Measurements from ENCODE around the gene SRRM4. TPM values are rescaled to one million over a fixed set of nuclear protein-coding genes. Genes with fewer than 3 reads are reported as not detected.
A peak's percentile ranks its signal among the peaks of the same experiment; 100 is the strongest.

SRRM4 gene
- polyA plus RNA-seq, 1 donor (not counting 4 experiments of a cell fraction or from before 2014, with no cell fraction given), result not detected

DNA sequence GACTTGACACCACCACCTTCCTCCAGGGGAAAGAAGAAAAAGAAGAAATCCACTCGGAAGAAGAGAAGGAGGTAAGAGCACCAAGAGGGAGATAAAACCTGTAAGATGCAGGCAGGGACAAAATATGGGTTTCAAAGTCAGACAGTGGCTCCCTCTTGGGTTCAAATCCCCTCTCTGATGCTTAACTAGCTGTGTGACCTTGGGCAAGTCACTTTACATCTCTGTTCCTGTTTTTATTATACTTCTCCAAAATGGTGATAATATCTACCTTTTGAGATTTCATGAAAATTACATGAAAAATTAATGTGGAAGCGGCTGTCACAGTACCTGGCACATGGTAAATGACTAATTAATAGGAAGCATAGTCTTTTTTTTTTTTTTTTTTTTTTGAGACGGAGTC lies 133.0 kb downstream of the SRRM4 start:
- Histone ChIP-seq H3K36me3 (ENCODE audit: control insufficient read depth in 2 of 2, extremely low read depth in 1 of 2, insufficient read depth in 2 of 2, low read length in 2 of 2) (no peaks in the 10 kb centered on the region), H3K9ac (ENCODE audit: control insufficient read depth, extremely low read depth, insufficient read depth, low read length) (no peak overlapping the region), H3K4me3 (ENCODE audit: control insufficient read depth in 2 of 3, extremely low read depth in 1 of 3, insufficient read depth in 2 of 3, low read depth in 1 of 3, low read length in 3 of 3) (no peak overlapping the region), H4K20me1 (ENCODE audit: control insufficient read depth, extremely low read depth, insufficient read depth, low read length) (no peaks in the 10 kb centered on the region), H3K4me2 (ENCODE audit: control insufficient read depth, extremely low read depth, insufficient read depth, low read depth, low read length) (no peak overlapping the region), H3K27ac (ENCODE audit: control insufficient read depth, insufficient read depth, low read length) (no peak overlapping the region), H3K79me2 (ENCODE audit: control insufficient read depth, insufficient read depth, low read length) (no peaks in the 10 kb centered on the region), H3K4me1 (ENCODE audit: control insufficient read depth, extremely low read depth, insufficient read depth, low read length) (no peaks in the 10 kb centered on the region), H3K27me3 (ENCODE audit: control insufficient read depth, extremely low read depth, insufficient read depth, low read length) (no peaks in the 10 kb centered on the region), H3K9me3 (ENCODE audit: control insufficient read depth, low read depth, low read length) (no peaks in the 10 kb centered on the region), H2AFZ (ENCODE audit: control insufficient read depth, low read length) (no peak overlapping the region), H3K9me1 (ENCODE audit: control insufficient read depth, extremely low read depth, insufficient read depth, low read length) (no peaks in the 10 kb centered on the region)
- TF ChIP-seq CTCF (optimal IDR thresholded peaks at IDR 0.05 in 1 of 3, IDR thresholded peaks at IDR 0.05 in 1 of 3, conservative IDR thresholded peaks at IDR 0.05 in 1 of 3; ENCODE audit: extremely low read depth in 1 of 3, insufficient read depth in 2 of 3, low read length in 3 of 3) (no peak), EZH2 (IDR thresholded peaks at IDR 0.05; ENCODE audit: low read length) (no peak)
- DNase-seq (ENCODE audit: low read depth, low spot score), result no peak
- dilution Hi-C loops (cut with MboI; ENCODE audit: extremely low pct_ligation_motif_present, low sequenced_read_pairs), result no loop called here
- no peak for FAIRE-seq

DNA sequence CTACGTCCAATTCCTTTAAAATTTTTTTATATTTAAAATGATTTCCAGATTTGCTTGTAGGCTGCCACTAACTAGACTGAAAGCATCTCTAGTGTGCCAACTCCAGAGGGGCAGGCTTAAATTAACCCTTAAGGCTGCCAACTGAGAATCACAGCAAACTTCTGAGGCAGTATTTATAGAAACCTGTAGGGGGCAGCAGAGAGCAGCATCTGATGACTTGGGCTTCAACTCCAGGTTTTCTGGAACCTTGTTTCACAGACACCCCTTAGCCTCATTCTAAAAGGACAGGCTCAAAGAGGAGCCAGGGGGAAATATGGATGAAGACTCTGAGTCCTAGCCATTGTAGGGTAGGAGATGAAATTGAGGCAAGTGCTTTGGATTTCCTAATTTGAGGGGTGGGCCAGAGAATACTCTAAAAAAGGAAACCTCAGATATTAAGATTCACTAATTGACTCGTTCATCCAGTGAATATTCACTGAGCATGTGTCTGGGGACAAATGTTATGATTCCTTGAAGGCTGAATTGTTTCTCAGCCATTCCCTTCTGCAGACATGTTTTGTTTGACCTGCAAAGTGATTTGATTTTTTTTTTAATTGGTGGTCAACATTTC lies 134.1 kb downstream of the SRRM4 start:
- Histone ChIP-seq H2AFZ (ENCODE audit: control insufficient read depth, low read length) (no peak overlapping the region), H3K79me2 (ENCODE audit: control insufficient read depth, insufficient read depth, low read length) (no peaks in the 10 kb centered on the region), H3K27ac (ENCODE audit: control insufficient read depth, insufficient read depth, low read length) (no peak overlapping the region), H3K9me3 (ENCODE audit: control insufficient read depth, low read depth, low read length) (no peaks in the 10 kb centered on the region), H3K27me3 (ENCODE audit: control insufficient read depth, extremely low read depth, insufficient read depth, low read length) (no peaks in the 10 kb centered on the region), H3K4me3 (ENCODE audit: control insufficient read depth in 2 of 3, extremely low read depth in 1 of 3, insufficient read depth in 2 of 3, low read depth in 1 of 3, low read length in 3 of 3) (no peak overlapping the region), H4K20me1 (ENCODE audit: control insufficient read depth, extremely low read depth, insufficient read depth, low read length) (no peaks in the 10 kb centered on the region), H3K36me3 (ENCODE audit: control insufficient read depth in 2 of 2, extremely low read depth in 1 of 2, insufficient read depth in 2 of 2, low read length in 2 of 2) (no peaks in the 10 kb centered on the region), H3K9me1 (ENCODE audit: control insufficient read depth, extremely low read depth, insufficient read depth, low read length) (no peaks in the 10 kb centered on the region), H3K9ac (ENCODE audit: control insufficient read depth, extremely low read depth, insufficient read depth, low read length) (no peak overlapping the region), H3K4me2 (ENCODE audit: control insufficient read depth, extremely low read depth, insufficient read depth, low read depth, low read length) (no peak overlapping the region), H3K4me1 (ENCODE audit: control insufficient read depth, extremely low read depth, insufficient read depth, low read length) (no peaks in the 10 kb centered on the region)
- TF ChIP-seq CTCF (optimal IDR thresholded peaks at IDR 0.05 in 1 of 3, IDR thresholded peaks at IDR 0.05 in 1 of 3, conservative IDR thresholded peaks at IDR 0.05 in 1 of 3; ENCODE audit: extremely low read depth in 1 of 3, insufficient read depth in 2 of 3, low read length in 3 of 3) (peak; percentile 57 to 80 (median 68)), EZH2 (IDR thresholded peaks at IDR 0.05; ENCODE audit: low read length) (no peak)
- no peak for FAIRE-seq
- dilution Hi-C loops (cut with MboI; ENCODE audit: extremely low pct_ligation_motif_present, low sequenced_read_pairs), result no loop called here
- no peak for DNase-seq (ENCODE audit: low read depth, low spot score)

All from keratinocyte (primary cell).